Measurements from ENCODE around the gene SLC1A1. TPM values are rescaled to one million over a fixed set of nuclear protein-coding genes. Genes with fewer than 3 reads are reported as not detected.
"Not testable (repeated sequence)": the region's sequence is repeated elsewhere in the genome, so short reads cannot be mapped to it uniquely, and the experiment has no call there.

The SLC1A1 gene
- total RNA-seq, 8 experiments from 2014 or later = 0.10 to 13.7 (median 8.2) TPM

GRCh38 chr9:4592886-4593285 is 102.6 kb downstream of the SLC1A1 start:
- Histone ChIP-seq H3K4me3 (no peak overlapping the region), H3K27ac (no peak overlapping the region), H3K4me1 (replicated peaks in 1 of 2) (peaks cover 8 to 9% of the 10 kb centered on the region in 2 donors)
- no peak for ATAC-seq (replicated peaks in 6 of 8)
- WGBS, 10 experiments = 50 to 88% (median 73%) methylated on average over 1 of the region's 1 CpG; no CpG with 5 or more reads in 4 of the 10 experiments
- in situ Hi-C loops (cut with MboI; ENCODE audit: low pct_unique_long_range_greater_than_20kb in 2 of 9, low sequenced_read_pairs in 9 of 9, unreplicated experiment in 9 of 9) = loop anchor here in 1 of 9 experiments (25.0 kb wide), 1 partner anchor 206 kb away; no protein-coding TSS in a partner anchor

GRCh38 chr9:4594545-4594944 is 104.3 kb downstream of the SLC1A1 start:
- Histone ChIP-seq H3K27ac (no peak overlapping the region), H3K4me3 (no peak overlapping the region), H3K4me1 (replicated peaks in 1 of 2) (peaks cover 8 to 9% of the 10 kb centered on the region in 2 donors)
- in situ Hi-C loops (cut with MboI; ENCODE audit: low pct_unique_long_range_greater_than_20kb in 2 of 9, low sequenced_read_pairs in 9 of 9, unreplicated experiment in 9 of 9) = loop anchor here in 1 of 9 experiments (25.0 kb wide), 1 partner anchor 207 kb away; no protein-coding TSS in a partner anchor
- WGBS, 10 experiments = 51 to 100% (median 85%) methylated on average over 1 to 4 of the region's 4 CpGs; no CpG with 5 or more reads in 3 of the 10 experiments
- no peak for ATAC-seq (replicated peaks in 6 of 8)

DNA sequence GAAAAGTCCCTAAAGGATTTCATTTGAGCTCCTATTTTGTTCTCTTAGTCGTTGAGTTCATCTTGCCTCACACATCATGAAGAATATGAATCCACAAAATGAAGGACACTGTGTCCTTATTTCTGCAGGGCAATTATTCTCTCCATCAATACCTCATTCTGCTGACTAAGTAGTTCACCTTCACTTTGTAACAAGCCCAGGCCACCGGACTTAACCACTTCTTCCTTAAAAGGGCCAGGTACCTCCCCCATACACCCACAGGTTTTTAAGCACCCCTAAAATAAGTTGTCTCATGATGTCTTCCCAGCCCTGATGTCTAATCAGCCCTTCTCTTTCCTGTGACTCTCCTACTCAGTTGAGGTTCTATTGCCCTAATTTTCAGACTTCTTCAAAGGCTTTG is 104.7 kb downstream of the SLC1A1 start:
- Histone ChIP-seq H3K4me1 (replicated peaks in 1 of 2) (peaks cover 8 to 9% of the 10 kb centered on the region in 2 donors), H3K4me3 (no peak overlapping the region), H3K27ac (no peak overlapping the region)
- WGBS, 10 experiments = 25 to 92% (median 82%) methylated on average over 1 to 2 of the region's 2 CpGs; no CpG with 5 or more reads in 2 of the 10 experiments
- no peak for ATAC-seq (replicated peaks in 6 of 8)
- in situ Hi-C loops (cut with MboI; ENCODE audit: low pct_unique_long_range_greater_than_20kb in 2 of 9, low sequenced_read_pairs in 9 of 9, unreplicated experiment in 9 of 9) = loop anchor here in 1 of 9 experiments (25.0 kb wide), 1 partner anchor 208 kb away; no protein-coding TSS in a partner anchor

DNA sequence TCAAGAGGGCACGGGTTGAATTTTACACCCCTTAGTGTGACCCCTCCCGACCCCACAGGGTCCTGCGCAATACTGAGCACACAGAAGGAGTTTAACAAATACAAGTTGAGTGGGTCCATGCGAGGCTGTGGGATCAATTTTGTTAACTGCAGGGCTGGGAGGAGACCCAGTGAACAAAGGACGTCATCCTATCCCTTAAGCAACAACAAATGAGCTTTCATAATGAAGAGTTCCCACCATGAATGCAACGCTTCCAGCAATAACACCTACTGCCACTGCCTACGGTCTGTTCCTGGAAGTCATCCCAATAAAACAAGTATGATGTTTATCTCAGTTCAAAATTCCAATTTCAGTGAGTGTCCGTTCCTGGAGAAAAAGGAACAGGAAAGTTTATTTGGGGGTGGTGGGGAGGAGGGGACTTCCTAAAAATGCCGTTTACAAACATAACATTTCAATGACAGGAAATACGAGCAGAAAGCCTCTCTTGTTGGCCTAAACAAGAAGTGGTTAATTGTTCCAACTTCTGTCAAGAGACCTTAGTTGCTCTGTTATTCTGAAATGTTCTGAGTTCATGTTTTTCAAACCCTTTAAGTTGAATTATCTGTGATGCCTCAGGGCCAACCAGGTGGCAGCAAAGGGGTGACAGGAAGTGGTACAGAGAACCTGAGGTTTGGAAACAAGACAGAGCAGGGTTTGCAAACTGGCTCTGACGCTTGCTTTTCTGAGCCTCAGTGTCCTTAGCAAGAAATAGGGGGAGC is 106.1 kb downstream of the SLC1A1 start:
- in situ Hi-C loops (cut with MboI; ENCODE audit: low pct_unique_long_range_greater_than_20kb in 2 of 9, low sequenced_read_pairs in 9 of 9, unreplicated experiment in 9 of 9) = loop anchor here in 1 of 9 experiments (25.0 kb wide), 1 partner anchor 209 kb away; no protein-coding TSS in a partner anchor
- no peak overlapping the region for H3K27ac ChIP-seq
- no peak for ATAC-seq (replicated peaks in 6 of 8)
- WGBS, 10 experiments = 39 to 100% (median 86%) methylated on average over 1 to 7 of the region's 11 CpGs; no CpG with 5 or more reads in 1 of the 10 experiments
- no peak overlapping the region for H3K4me3 ChIP-seq
- H3K4me1 ChIP-seq (replicated peaks in 1 of 2) = no peaks in the 10 kb centered on the region

GRCh38 chr9:4600368-4600767 is 110.1 kb downstream of the SLC1A1 start:
- Histone ChIP-seq H3K4me1 (replicated peaks in 1 of 2) (no peaks in the 10 kb centered on the region), H3K27ac (no peak overlapping the region), H3K4me3 (no peak overlapping the region)
- in situ Hi-C loops (cut with MboI; ENCODE audit: low pct_unique_long_range_greater_than_20kb in 2 of 9, low sequenced_read_pairs in 9 of 9, unreplicated experiment in 9 of 9) = no loop called here
- no peak for ATAC-seq (replicated peaks in 6 of 8)
- WGBS, 10 experiments = 22 to 100% (median 100%) methylated on average over 1 of the region's 1 CpG; no CpG with 5 or more reads in 4 of the 10 experiments

GRCh38 chr9:4603830-4604229 is 113.6 kb downstream of the SLC1A1 start:
- no peak overlapping the region for H3K4me3 ChIP-seq
- H3K27ac ChIP-seq = no peak overlapping the region
- no peaks in the 10 kb centered on the region for H3K4me1 ChIP-seq (replicated peaks in 1 of 2)
- ATAC-seq (replicated peaks in 6 of 8) = no peak
- in situ Hi-C loops (cut with MboI; ENCODE audit: low pct_unique_long_range_greater_than_20kb in 2 of 9, low sequenced_read_pairs in 9 of 9, unreplicated experiment in 9 of 9) = no loop called here
- 14 to 100% (median 95%) methylated on average over 2 to 5 of the region's 5 CpGs; no CpG with 5 or more reads in 1 of the 10 experiments for WGBS, 10 experiments

DNA sequence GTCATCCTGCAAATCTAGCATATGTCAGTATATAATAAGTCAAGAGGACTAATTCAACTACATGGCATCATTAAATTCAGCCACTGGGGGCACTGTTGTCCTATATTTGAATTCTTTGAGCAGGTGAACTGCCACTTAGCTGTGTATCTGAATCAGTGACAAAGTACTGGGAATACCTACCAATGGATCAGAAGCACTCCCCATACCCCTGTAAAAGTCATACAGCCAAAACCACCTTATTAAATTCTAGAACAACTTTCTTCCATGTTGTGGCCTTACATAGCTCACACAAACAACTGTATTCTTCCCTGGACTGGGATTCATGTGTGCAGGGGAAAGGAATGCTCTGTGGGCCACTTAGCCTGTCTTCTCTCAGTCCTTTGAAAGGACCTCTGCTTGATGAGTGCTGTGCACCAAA is 114.4 kb downstream of the SLC1A1 start:
- no peak overlapping the region for H3K27ac ChIP-seq
- H3K4me1 ChIP-seq (replicated peaks in 1 of 2) = no peaks in the 10 kb centered on the region
- in situ Hi-C loops (cut with MboI; ENCODE audit: low pct_unique_long_range_greater_than_20kb in 2 of 9, low sequenced_read_pairs in 9 of 9, unreplicated experiment in 9 of 9) = no loop called here
- ATAC-seq (replicated peaks in 6 of 8) = peak; percentile 51 to 96 (median 68)
- H3K4me3 ChIP-seq = no peak overlapping the region

DNA sequence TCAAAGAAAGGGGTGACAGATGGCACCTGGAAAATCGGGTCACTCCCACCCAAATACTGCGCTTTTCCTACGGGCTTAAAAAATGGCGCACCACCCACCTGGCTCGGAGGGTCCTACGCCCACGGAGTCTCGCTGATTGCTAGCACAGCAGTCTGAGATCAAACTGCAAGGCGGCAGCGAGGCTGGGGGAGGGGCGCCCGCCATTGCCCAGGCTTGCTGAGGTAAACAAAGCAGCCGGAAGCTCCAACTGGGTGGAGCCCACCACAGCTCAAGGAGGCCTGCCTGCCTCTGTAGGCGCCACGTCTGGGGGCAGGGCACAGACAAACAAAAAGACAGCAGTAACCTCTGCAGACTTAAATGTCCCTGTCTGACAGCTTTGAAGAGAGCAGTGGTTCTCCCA is 115.8 kb downstream of the SLC1A1 start:
- Histone ChIP-seq H3K27ac (peak overlapping the region in 1 of 2 donors; percentile 45), H3K4me3 (peak overlapping the region in 2 of 5 donors; percentile 21 to 27)
- WGBS, 10 experiments = 70% methylated on average over 2 of the region's 15 CpGs; no CpG with 5 or more reads in 9 of the 10 experiments
- in situ Hi-C loops (cut with MboI; ENCODE audit: low pct_unique_long_range_greater_than_20kb in 2 of 9, low sequenced_read_pairs in 9 of 9, unreplicated experiment in 9 of 9); H3K4me1 ChIP-seq (replicated peaks in 1 of 2); ATAC-seq (replicated peaks in 6 of 8): not testable (repeated sequence)

DNA sequence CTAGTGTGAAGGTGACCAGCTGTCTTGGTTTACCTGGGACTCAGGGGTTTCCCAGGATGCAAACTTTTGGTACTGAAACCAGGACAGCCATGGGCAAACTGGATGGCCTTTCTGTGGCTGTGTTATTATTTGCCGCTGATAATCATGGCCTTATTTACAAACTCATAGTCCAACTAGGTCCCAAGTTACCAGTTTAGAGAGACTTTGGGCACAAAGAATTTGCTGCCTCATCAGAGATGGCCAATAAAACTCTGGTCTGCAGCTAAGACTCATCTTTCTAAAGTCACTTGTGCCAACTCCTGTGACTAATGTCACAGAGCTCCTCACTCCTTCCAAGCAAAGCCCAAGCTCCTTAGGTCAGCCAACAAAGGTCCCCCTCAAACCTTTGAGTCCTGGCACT is 124.4 kb downstream of the SLC1A1 start:
- 90 to 100% (median 100%) methylated on average over 1 of the region's 1 CpG; no CpG with 5 or more reads in 7 of the 10 experiments for WGBS, 10 experiments
- Histone ChIP-seq H3K4me3 (no peak overlapping the region), H3K4me1 (replicated peaks in 1 of 2) (peaks cover 5 to 8% of the 10 kb centered on the region in 2 donors), H3K27ac (no peak overlapping the region)
- no peak for ATAC-seq (replicated peaks in 6 of 8)
- in situ Hi-C loops (cut with MboI; ENCODE audit: low pct_unique_long_range_greater_than_20kb in 2 of 9, low sequenced_read_pairs in 9 of 9, unreplicated experiment in 9 of 9) = no loop called here

DNA sequence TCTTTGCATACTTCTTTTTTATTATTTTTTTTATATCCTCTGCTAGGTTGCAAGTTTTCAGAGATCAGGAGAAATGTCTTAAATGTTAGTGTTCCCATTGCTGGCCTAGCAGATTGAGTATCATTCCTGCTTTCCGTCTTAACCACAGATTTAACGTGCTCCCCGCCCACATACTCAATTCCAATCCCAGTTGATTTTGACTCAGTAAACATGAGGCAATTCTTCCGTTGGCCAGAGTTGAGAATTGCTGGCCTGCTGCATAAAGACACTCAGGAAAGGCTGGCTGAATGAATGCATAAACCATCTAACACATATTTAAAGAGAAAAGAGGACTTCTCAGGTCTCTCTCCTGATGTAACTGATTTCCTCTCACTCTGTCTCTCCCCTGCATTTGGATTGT is 125.0 kb downstream of the SLC1A1 start:
- peak in 3 of 8 experiments; percentile 36 to 92 (median 82) for ATAC-seq (replicated peaks in 6 of 8)
- Histone ChIP-seq H3K4me3 (no peak overlapping the region), H3K4me1 (replicated peaks in 1 of 2) (peaks cover 5 to 8% of the 10 kb centered on the region in 2 donors), H3K27ac (no peak overlapping the region)
- in situ Hi-C loops (cut with MboI; ENCODE audit: low pct_unique_long_range_greater_than_20kb in 2 of 9, low sequenced_read_pairs in 9 of 9, unreplicated experiment in 9 of 9) = no loop called here
- WGBS, 10 experiments = 0 to 96% (median 40%) methylated on average over 1 to 4 of the region's 4 CpGs; no CpG with 5 or more reads in 3 of the 10 experiments

- Histone ChIP-seq H3K27ac (no peak overlapping the region), H3K4me3 (no peak overlapping the region), H3K4me1 (replicated peaks in 1 of 2) (peaks cover 5 to 10% of the 10 kb centered on the region in 2 donors)
- in situ Hi-C loops (cut with MboI; ENCODE audit: low pct_unique_long_range_greater_than_20kb in 2 of 9, low sequenced_read_pairs in 9 of 9, unreplicated experiment in 9 of 9) = no loop called here
- ATAC-seq (replicated peaks in 6 of 8) = no peak
- 0 to 100% (median 83%) methylated on average over 1 to 5 of the region's 5 CpGs; no CpG with 5 or more reads in 1 of the 10 experiments for WGBS, 10 experiments
Observed at GRCh38 chr9:4615778-4616177, 125.5 kb downstream of the SLC1A1 start.

GRCh38 chr9:4617752-4618151 is 127.5 kb downstream of the SLC1A1 start:
- Histone ChIP-seq H3K4me3 (no peak overlapping the region), H3K4me1 (replicated peaks in 1 of 2) (peaks cover 8 to 14% of the 10 kb centered on the region in 2 donors), H3K27ac (no peak overlapping the region)
- in situ Hi-C loops (cut with MboI; ENCODE audit: low pct_unique_long_range_greater_than_20kb in 2 of 9, low sequenced_read_pairs in 9 of 9, unreplicated experiment in 9 of 9) = no loop called here
- no peak for ATAC-seq (replicated peaks in 6 of 8)
- 0 to 69% (median 43%) methylated on average over 1 to 3 of the region's 3 CpGs; no CpG with 5 or more reads in 1 of the 10 experiments for WGBS, 10 experiments

GRCh38 chr9:4618700-4619099 is 128.4 kb downstream of the SLC1A1 start:
- in situ Hi-C loops (cut with MboI; ENCODE audit: low pct_unique_long_range_greater_than_20kb in 2 of 9, low sequenced_read_pairs in 9 of 9, unreplicated experiment in 9 of 9) = no loop called here
- Histone ChIP-seq H3K4me1 (replicated peaks in 1 of 2) (peaks cover 8 to 14% of the 10 kb centered on the region in 2 donors), H3K4me3 (no peak overlapping the region), H3K27ac (no peak overlapping the region)
- ATAC-seq (replicated peaks in 6 of 8) = no peak
- WGBS, 10 experiments = 73 to 100% (median 99%) methylated on average over 1 to 2 of the region's 2 CpGs
